K562 (cell line): Measurements from ENCODE around the gene CCDC187. TPM values are rescaled to one million over a fixed set of nuclear protein-coding genes. Genes with fewer than 3 reads are reported as not detected.

Source experiments
- ATAC-seq: fragments of 200-7000 bp; cut with Tn5 transposase; 3 replicates; pipeline ENCODE4 v1.9.1; 2020; ENCODE audit warnings: moderate library complexity
- BruUV-seq: library from RNA; stranded (reverse); fragments of 400-500 nt; replicated peaks from 2 replicates; lab custom pipeline; 2021; lab: Mats Ljungman, UMichigan
- CTCF ChIA-PET: fragments of 300-600 bp; formaldehyde crosslinking; extraction: SDS; loops from one replicate; lab custom pipeline; 2021; ENCODE audit warnings: low intra/inter-chr PET ratio; lab: Yijun Ruan, JAX
- POLR2A ChIA-PET: fragments of 300-600, 350-650 bp; sonication (Branson Sonifier 250); formaldehyde crosslinking; extraction: SDS; loops from one replicate; lab custom pipeline; 2021; ENCODE audit warnings: antibody characterized with exemption, inconsistent platforms; lab: Yijun Ruan, JAX
- DNase-seq, 4 experiments: peaks; one replicate each; pipeline versions ENCODE4 v3.0.0 to v3.0.0-alpha.2; 2011 to 2018; ENCODE audit warnings: low spot score in 3 of 4, mixed read lengths in 3 of 4; ENCODE audit errors: extremely low read depth in 1 of 4
- FAIRE-seq: peaks from 2 replicates; lab custom pipeline; 2011; peaks lifted over from hg19 to GRCh38; lab: Jason Lieb, UNC
- H2AFZ ChIP-seq: 2 replicates; pipeline ENCODE4 v1.6.0; 2011; ENCODE audit warnings: low read depth, low read length, control low read depth, inconsistent platforms
- H3K27ac ChIP-seq: fragments of 200-600 bp; 3 replicates; pipeline ENCODE4 v1.8.0; 2011; ENCODE audit warnings: low read depth, mild to moderate bottlenecking, control low read depth, inconsistent platforms, low read length, moderate library complexity, mixed read lengths; ENCODE audit errors: extremely low read depth
- H3K27me3 ChIP-seq, 2 experiments: fragments of 300-600 bp in 1 of 2; 2 replicates in 1 of 2; 3 replicates in 1 of 2; pipeline versions ENCODE4 v1.6.0 to v1.8.0; 2011; ENCODE audit warnings: inconsistent platforms in 2 of 2, low read length in 2 of 2, mild to moderate bottlenecking in 1 of 2, mixed read lengths in 1 of 2, moderate library complexity in 1 of 2; ENCODE audit not compliant: control insufficient read depth in 2 of 2, insufficient read depth in 2 of 2
- H3K36me3 ChIP-seq: fragments of 300-600 bp; 3 replicates; pipeline ENCODE4 v1.8.0; 2011; ENCODE audit warnings: mild to moderate bottlenecking, low read length, inconsistent platforms; ENCODE audit not compliant: control insufficient read depth, insufficient read depth
- H3K4me1 ChIP-seq, 2 experiments: fragments of 200-600 bp in 1 of 2; replicated peaks in 1 of 2; 2 replicates in 1 of 2; 3 replicates in 1 of 2; pipeline versions ENCODE4 v1.5.1 to v1.8.0; 2011; ENCODE audit warnings: inconsistent platforms in 2 of 2, low read length in 2 of 2, mild to moderate bottlenecking in 1 of 2, mixed read lengths in 1 of 2, moderate library complexity in 1 of 2; ENCODE audit not compliant: control insufficient read depth in 2 of 2, insufficient read depth in 2 of 2
- H3K4me2 ChIP-seq: 2 replicates; pipeline ENCODE4 v1.6.1; 2011; ENCODE audit warnings: low read length, control low read depth, inconsistent platforms, mixed read lengths; ENCODE audit not compliant: insufficient read depth
- H3K4me3 ChIP-seq: fragments of 200-600 bp; sonication (generic), shearing (Covaris generic); 2 replicates; pipeline ENCODE4 v1.5.1; 2016; ENCODE audit warnings: control low read depth, inconsistent platforms
- H3K79me2 ChIP-seq: fragments of 200-600 bp; 3 replicates; pipeline ENCODE4 v1.8.0; 2011; ENCODE audit warnings: low read length, inconsistent platforms; ENCODE audit not compliant: control insufficient read depth, insufficient read depth
- H3K9ac ChIP-seq, 2 experiments: 2 replicates each; pipeline versions ENCODE4 v1.6.0 to v1.6.1; 2011; ENCODE audit warnings: low read depth in 2 of 2, low read length in 2 of 2, control low read depth in 1 of 2, inconsistent platforms in 1 of 2, mild to moderate bottlenecking in 1 of 2, mixed read lengths in 1 of 2; ENCODE audit not compliant: insufficient read depth in 1 of 2
- H3K9me1 ChIP-seq: one replicate; pipeline ENCODE4 v1.6.0; 2011; ENCODE audit warnings: inconsistent platforms, mild to moderate bottlenecking, low read length, moderate library complexity; ENCODE audit not compliant: control insufficient read depth, insufficient read depth
- H3K9me3 ChIP-seq: replicated peaks from 2 replicates; pipeline ENCODE4 v1.5.1; 2011; ENCODE audit warnings: low read depth, low read length, inconsistent platforms; ENCODE audit not compliant: control insufficient read depth, insufficient read depth
- H4K20me1 ChIP-seq: replicated peaks from 2 replicates; pipeline ENCODE4 v1.6.1; 2011; ENCODE audit warnings: low read length, inconsistent platforms, mixed read lengths; ENCODE audit not compliant: control insufficient read depth, insufficient read depth
- BDP1 ChIP-seq: IDR thresholded peaks from 3 replicates; pipeline ENCODE4 v1.6.1; 2011; ENCODE audit not compliant: insufficient read length, insufficient read depth
- DMBX1 ChIP-seq: fragments of 250-450 bp; sonication (Bioruptor Pico); IDR thresholded peaks from 2 replicates; pipeline ENCODE4 v1.8.0; 2022; ENCODE audit warnings: inconsistent platforms, mild to moderate bottlenecking, moderate library complexity, borderline replicate concordance
- ESRRB ChIP-seq: fragments of 250-450 bp; sonication (Bioruptor Pico); IDR thresholded peaks from 2 replicates; pipeline ENCODE4 v1.5.0; 2020; ENCODE audit warnings: mild to moderate bottlenecking, moderate library complexity, borderline replicate concordance
- FOSL1 ChIP-seq: fragments of 200-800 bp; sonication (Bioruptor generic); conservative IDR thresholded peaks from 2 replicates; pipeline ENCODE4 v1.6.1; 2016; ENCODE audit warnings: missing genetic modification characterization, missing compliant biosample characterization
- HDAC8 ChIP-seq: fragments of 450-650 bp; IDR thresholded peaks from 2 replicates; pipeline ENCODE4 v1.6.1; 2016; ENCODE audit warnings: mild to moderate bottlenecking, missing genetic modification characterization, moderate library complexity, missing compliant biosample characterization
- HMGN3 ChIP-seq: IDR thresholded peaks from 2 replicates; pipeline ENCODE4 v1.6.1; 2011; ENCODE audit warnings: borderline replicate concordance, low read depth, mild to moderate bottlenecking, mixed read lengths, low read length; ENCODE audit not compliant: insufficient read length; ENCODE audit errors: extremely low read depth
- ILK ChIP-seq: fragments of 450-650 bp; IDR thresholded peaks from 2 replicates; pipeline ENCODE4 v1.6.1; 2016; ENCODE audit warnings: missing genetic modification characterization, low read depth, mild to moderate bottlenecking, missing compliant biosample characterization, moderate library complexity, borderline replicate concordance
- LCOR ChIP-seq: sonication (generic); formaldehyde crosslinking; IDR thresholded peaks from 2 replicates; pipeline ENCODE4 v1.8.0; 2022; ENCODE audit warnings: mild to moderate bottlenecking, missing genetic modification reagents
- NFRKB ChIP-seq: fragments of 450-650 bp; IDR thresholded peaks from 2 replicates; pipeline ENCODE4 v1.6.1; 2016; ENCODE audit warnings: low read depth
- SMAD4 ChIP-seq: fragments of 250-450 bp; sonication (Bioruptor Pico); conservative IDR thresholded peaks from 2 replicates; pipeline ENCODE4 v1.8.0; 2021; ENCODE audit warnings: inconsistent platforms, mild to moderate bottlenecking, moderate library complexity
- SMARCC2 ChIP-seq: fragments of 450-650 bp; IDR thresholded peaks from 2 replicates; pipeline ENCODE4 v1.6.1; 2017; ENCODE audit warnings: antibody characterized with exemption, moderate library complexity, mild to moderate bottlenecking, low read depth
- SRSF9 ChIP-seq: fragments of 200-400 bp; formaldehyde crosslinking; IDR thresholded peaks from 2 replicates; pipeline ENCODE4 v1.6.1; 2017; ENCODE audit warnings: low read depth, low read length, borderline replicate concordance
- ZNF263 ChIP-seq: sonication (generic); formaldehyde crosslinking; IDR thresholded peaks from 2 replicates; pipeline ENCODE4 v1.8.0; 2022; ENCODE audit warnings: mild to moderate bottlenecking, missing genetic modification reagents, borderline replicate concordance
- ZNF583 ChIP-seq: fragments of 250-450 bp; sonication (Bioruptor Pico); IDR thresholded peaks from 2 replicates; pipeline ENCODE4 v1.4.0; 2020
- WGBS: fragments of 100-300 bp; shearing (Covaris generic); methylation state at CpG from one replicate; pipeline ENCODE4 v1.1.6; 2016; ENCODE audit warnings: low coverage, mixed read lengths; ENCODE audit not compliant: insufficient coverage; ENCODE audit errors: missing lambda C conversion rate; 5-methylcytosine and 5-hydroxymethylcytosine counted together
- in situ Hi-C: fragments of 300-500 bp; cut with MboI; formaldehyde crosslinking; loops from 4 replicates; pipeline ENCODE4 v1.15.0; 2018; ENCODE audit warnings: inconsistent platforms, mixed read lengths
- intact Hi-C: fragments of 100-400 bp; cut with micrococcal nuclease; formaldehyde crosslinking; loops from 2 replicates; pipeline ENCODE4 v1.14.2; 2022
- polyA plus RNA-seq, 8 experiments: library from polyadenylated mRNA; depleted of rRNA in 4 of 8; stranded (reverse) in 5 of 8; unstranded in 3 of 8; fragments of >200 nt; fragmentation: Nextera tagmentation in 2 of 8; fragmentation: Illumina TruSeq in 1 of 8; extraction: Ambion mirVana in 2 of 8; extraction: Trizol in 1 of 8; gene quantifications; 2 replicates each; pipeline versions ENCODE4 v1.2.1 to v1.2.3, GENCODE V29; 2011 to 2014; ENCODE audit warnings: inconsistent platforms in 1 of 8, missing spikeins in 1 of 8
- total RNA-seq, 7 experiments: library from RNA; depleted of rRNA in 6 of 7; stranded (reverse); fragments of >200 nt in 6 of 7; fragmentation: Illumina TruSeq in 2 of 7; extraction: Trizol in 2 of 7; gene quantifications; 2 replicates each; pipeline versions ENCODE4 v1.2.1 to v1.2.3, GENCODE V29; 2011 to 2021; ENCODE audit warnings: low replicate concordance in 1 of 7

CCDC187 gene
- total and polyA plus RNA-seq, 9 of the 15 experiments (the other 6 are each of a cell fraction or from before 2014, with no cell fraction given), result not detected

DNA sequence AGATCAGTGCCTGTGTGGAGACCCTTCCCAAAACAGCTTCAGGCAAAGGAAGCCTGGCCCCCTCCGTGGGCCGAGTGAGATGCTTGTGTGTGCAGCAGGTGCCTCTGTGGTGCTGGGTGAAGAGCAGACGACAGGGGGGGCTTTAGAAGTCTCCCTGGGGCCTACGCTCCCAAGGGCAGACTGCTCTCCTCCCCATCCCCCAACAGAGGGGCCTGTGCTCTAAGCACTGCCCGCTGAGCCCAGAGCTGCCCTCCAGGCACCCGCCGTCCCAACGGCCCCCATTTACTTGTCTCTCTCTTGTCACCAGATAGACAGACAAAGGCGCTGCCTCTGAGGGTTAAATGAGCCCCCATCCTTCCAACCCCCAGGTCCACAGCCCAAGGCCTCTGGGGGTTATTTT lies 96.3 kb downstream of the CCDC187 start (continued):
- peak; percentile 80; the same call in 1 of the 2 replicates for TF ChIP-seq DMBX1
- TF ChIP-seq ZNF583 (CRISPR knock-in tag), result 0 out of 2 replicates have a peak, but pooled peaks have one; percentile 38
- no peak for TF ChIP-seq SRSF9
- no peak for TF ChIP-seq HMGN3
- no peak for TF ChIP-seq FOSL1 (tag)
- TF ChIP-seq NFRKB, result no peak
- TF ChIP-seq ZNF263 (CRISPR knock-in tag), result no peak
- TF ChIP-seq BDP1, result no peak
- peak; percentile 55 for TF ChIP-seq SMAD4 (CRISPR knock-in tag)
- TF ChIP-seq HDAC8 (tag), result no peak

DNA sequence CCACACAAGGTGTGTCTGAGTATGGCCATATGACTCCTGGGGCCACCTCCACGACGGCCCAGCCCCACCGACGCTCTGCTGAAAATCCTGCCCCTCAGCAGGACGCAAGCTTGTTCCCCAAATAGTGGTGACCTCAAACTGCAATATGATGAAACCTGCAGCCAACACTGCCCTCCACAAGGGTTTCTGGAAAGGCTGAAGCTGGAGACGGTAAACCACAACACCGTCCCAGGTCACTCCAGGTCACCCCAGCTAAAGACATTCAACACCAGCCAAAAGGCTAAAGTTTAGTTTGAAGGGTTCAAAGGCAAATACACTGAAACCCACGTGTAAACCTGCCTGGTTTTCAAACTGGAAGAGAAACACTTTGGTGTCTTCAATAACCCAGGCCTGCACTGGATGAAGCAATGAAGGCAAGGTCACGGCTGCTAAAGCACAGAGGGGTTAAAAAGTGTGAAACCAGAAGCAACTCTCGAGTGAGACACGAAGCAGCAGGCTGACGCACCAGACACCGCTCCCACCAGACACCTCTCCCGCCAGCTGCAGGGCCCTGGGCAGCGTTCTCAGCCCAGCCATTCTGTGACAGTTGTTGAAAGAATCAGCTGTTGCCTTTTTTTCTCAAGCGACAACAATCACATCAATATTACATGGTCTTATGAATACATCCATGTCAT lies 97.2 kb downstream of the CCDC187 start:
- peaks cover 4% of the 10 kb centered on the region for H3K9me1 ChIP-seq
- peak; percentile 80 for FAIRE-seq
- POLR2A ChIA-PET, result interaction anchor here (0.6 to 1.3 kb wide), 7 partner anchors 11 to 47 kb away, joined by 3 to 5 read pairs (median 4); no protein-coding TSS in a partner anchor
- no peak overlapping the region for H2AFZ ChIP-seq
- in situ Hi-C loops, result no loop called here
- peak; percentile 87 for ATAC-seq
- BruUV-seq, result no TSS peak
- H3K27ac ChIP-seq, result peak overlapping the region; percentile 70; the same call in 2 of the 3 replicates
- peaks cover 11% of the 10 kb centered on the region; the same call in 1 of the 2 replicates for H4K20me1 ChIP-seq
- peak overlapping the region in 1 of 2 experiments; percentile 19; a peak in 1 of 4 replicates for H3K9ac ChIP-seq
- peaks cover 3 to 8% of the 10 kb centered on the region in 2 experiments; a peak in 3 of 5 replicates for H3K27me3 ChIP-seq
- H3K4me1 ChIP-seq, result peaks cover 21 to 76% of the 10 kb centered on the region in 2 experiments
- no peaks in the 10 kb centered on the region for H3K79me2 ChIP-seq
- H3K4me3 ChIP-seq, result no peak overlapping the region
- peaks cover 48% of the 10 kb centered on the region; the same call in 2 of the 3 replicates for H3K36me3 ChIP-seq
- intact Hi-C loops, result loop anchor here (2.0 kb wide), 1 partner anchor 14 kb away; no protein-coding TSS in a partner anchor
- CTCF ChIA-PET, result no interaction called here
- DNase-seq, result peak in 2 of 4 experiments; percentile 45 to 60
- no peaks in the 10 kb centered on the region for H3K9me3 ChIP-seq
- no peak overlapping the region for H3K4me2 ChIP-seq
- WGBS, result 9% methylated on average over 16 of the region's 16 CpGs
- no peak for TF ChIP-seq ESRRB (CRISPR knock-in tag)
- TF ChIP-seq ILK (tag), result peak; percentile 14; the same call in 1 of the 2 replicates
- TF ChIP-seq LCOR, result peak; percentile 79; the same call in 1 of the 2 replicates
- no peak for TF ChIP-seq SMARCC2
